MCF 10A (cell line): ENCODE measurements around the gene VPS37D. TPM values are rescaled to one million over a fixed set of nuclear protein-coding genes. Genes with fewer than 3 reads are reported as not detected.

ENCODE experiments used
- BruUV-seq: library from RNA; stranded (reverse); fragments of 400-500 nt; replicated peaks from 2 replicates; lab custom pipeline; 2021; lab: Mats Ljungman, UMichigan
- CTCF ChIA-PET: fragments of 300-600 bp; sonication (Branson Sonifier 250); formaldehyde crosslinking; extraction: SDS; loops from one replicate; lab custom pipeline; 2021; ENCODE audit warnings: antibody characterized with exemption, inconsistent platforms; lab: Yijun Ruan, JAX
- POLR2A ChIA-PET: fragments of 300-600, 350-650 bp; sonication (Branson Sonifier 250); formaldehyde crosslinking; extraction: SDS; loops from one replicate; lab custom pipeline; 2020; ENCODE audit warnings: antibody characterized with exemption, inconsistent platforms; lab: Yijun Ruan, JAX
- DNase-seq: peaks from one replicate; pipeline ENCODE4 v3.0.0-alpha.2; 2018; ENCODE audit not compliant: unreplicated experiment
- H3K27ac Mint-ChIP-seq: one replicate; pipeline ENCODE4 v1.8.0; 2022; ENCODE audit warnings: mild to moderate bottlenecking, low read depth, mixed read lengths; ENCODE audit not compliant: unreplicated experiment
- H3K27me3 Mint-ChIP-seq: one replicate; pipeline ENCODE4 v1.8.0; 2022; ENCODE audit warnings: mixed read lengths; ENCODE audit not compliant: insufficient read depth, unreplicated experiment
- H3K36me3 Mint-ChIP-seq: one replicate; pipeline ENCODE4 v1.8.0; 2022; ENCODE audit warnings: mild to moderate bottlenecking, moderate library complexity, mixed read lengths; ENCODE audit not compliant: insufficient read depth, unreplicated experiment
- H3K4me1 Mint-ChIP-seq: one replicate; pipeline ENCODE4 v1.8.0; 2022; ENCODE audit warnings: mixed read lengths; ENCODE audit not compliant: insufficient read depth, unreplicated experiment
- H3K4me3 Mint-ChIP-seq: one replicate; pipeline ENCODE4 v1.8.0; 2022; ENCODE audit warnings: mild to moderate bottlenecking, moderate library complexity, mixed read lengths; ENCODE audit not compliant: unreplicated experiment
- H3K9me3 Mint-ChIP-seq: one replicate; pipeline ENCODE4 v1.8.0; 2022; ENCODE audit warnings: mixed read lengths; ENCODE audit not compliant: unreplicated experiment
- CTCF ChIP-seq: fragments of 200-600 bp; IDR thresholded peaks from one replicate; pipeline ENCODE4 v1.8.0; 2022; ENCODE audit warnings: antibody characterized with exemption, mild to moderate bottlenecking; ENCODE audit not compliant: unreplicated experiment
- intact Hi-C: fragments of 100-400 bp; cut with micrococcal nuclease; formaldehyde crosslinking; loops from 2 replicates; pipeline ENCODE4 v1.14.1; 2022
- total RNA-seq: library from RNA; stranded (reverse); gene quantifications from 2 replicates; pipeline ENCODE4 v1.2.3, GENCODE V29; 2022

VPS37D gene
- total RNA-seq, 1 experiment from 2014 or later: 0.44 TPM

- ChIA-PET CTCF (interaction anchor here (0.6 to 2.8 kb wide), 6 partner anchors 9 to 235 kb away, joined by 3 to 14 read pairs (median 4); no protein-coding TSS in a partner anchor), POLR2A (interaction anchor here (0.6 to 0.9 kb wide), 2 partner anchors 12 to 36 kb away, joined by 3 read pairs; partner anchors contain the start of gene ABHD11)
- no peak overlapping the region for H3K4me3 Mint-ChIP-seq
- H3K4me1 Mint-ChIP-seq: peaks cover 20% of the 10 kb centered on the region
- no TSS peak for BruUV-seq
- intact Hi-C loops: no loop called here
- TF ChIP-seq CTCF: no peak
- DNase-seq: peak; percentile 20
- no peaks in the 10 kb centered on the region for H3K9me3 Mint-ChIP-seq
- H3K27ac Mint-ChIP-seq: peak overlapping the region; percentile 7
- peaks cover 54% of the 10 kb centered on the region for H3K36me3 Mint-ChIP-seq
- H3K27me3 Mint-ChIP-seq: no peaks in the 10 kb centered on the region
These were observed 34.6 kb downstream of the VPS37D start for GRCh38 chr7:73702226-73702625.

GRCh38 chr7:73702665-73703064, 35.0 kb downstream of the VPS37D start:
- BruUV-seq: no TSS peak
- ChIA-PET CTCF (interaction anchor here (0.6 to 2.8 kb wide), 5 partner anchors 9 to 235 kb away, joined by 3 to 14 read pairs (median 4); no protein-coding TSS in a partner anchor), POLR2A (interaction anchor here (0.6 kb wide), 1 partner anchor 11 kb away, joined by 3 read pairs; no protein-coding TSS in a partner anchor)
- intact Hi-C loops: no loop called here
- no peak for TF ChIP-seq CTCF
- H3K36me3 Mint-ChIP-seq: peaks cover 53% of the 10 kb centered on the region
- no peaks in the 10 kb centered on the region for H3K9me3 Mint-ChIP-seq
- no peak for DNase-seq
- no peaks in the 10 kb centered on the region for H3K27me3 Mint-ChIP-seq
- H3K4me3 Mint-ChIP-seq: no peak overlapping the region
- peaks cover 20% of the 10 kb centered on the region for H3K4me1 Mint-ChIP-seq
- H3K27ac Mint-ChIP-seq: no peak overlapping the region

- intact Hi-C loops: no loop called here
- Mint-ChIP-seq H3K4me3 (no peak overlapping the region), H3K27ac (peak overlapping the region; percentile 23), H3K27me3 (no peaks in the 10 kb centered on the region), H3K4me1 (peaks cover 20% of the 10 kb centered on the region), H3K36me3 (peaks cover 51% of the 10 kb centered on the region), H3K9me3 (no peaks in the 10 kb centered on the region)
- POLR2A ChIA-PET: no interaction called here
- BruUV-seq: no TSS peak
- DNase-seq: no peak
- CTCF ChIA-PET: interaction anchor here (0.8 to 2.8 kb wide), 3 partner anchors 8 to 17 kb away, joined by 3 to 14 read pairs (median 3); no protein-coding TSS in a partner anchor
- no peak for TF ChIP-seq CTCF
These were observed 35.6 kb downstream of the VPS37D start for GRCh38 chr7:73703225-73703624.

- Mint-ChIP-seq H3K4me3 (no peak overlapping the region), H3K27me3 (no peaks in the 10 kb centered on the region), H3K36me3 (peaks cover 49% of the 10 kb centered on the region), H3K9me3 (no peaks in the 10 kb centered on the region), H3K4me1 (peaks cover 20% of the 10 kb centered on the region), H3K27ac (no peak overlapping the region)
- no peak for DNase-seq
- no peak for TF ChIP-seq CTCF
- POLR2A ChIA-PET: interaction anchor here (0.5 to 1.0 kb wide), 2 partner anchors 12 to 24 kb away, joined by 3 read pairs; no protein-coding TSS in a partner anchor
- BruUV-seq: no TSS peak
- intact Hi-C loops: no loop called here
- CTCF ChIA-PET: interaction anchor here (0.7 to 1.2 kb wide), 3 partner anchors 13 to 23 kb away, joined by 3 to 4 read pairs (median 3); no protein-coding TSS in a partner anchor
These were observed 36.4 kb downstream of the VPS37D start for GRCh38 chr7:73703757-73704639.
